NCI-H1436 treated with DMSO at 0.1 percent for 48 hours (cell line): ENCODE results near the gene LRFN2.

Experiments
- DNase-seq: peaks from one replicate; lab custom pipeline; 2025; lab: John Stamatoyannopoulos, UW

The LRFN2 gene

DNA sequence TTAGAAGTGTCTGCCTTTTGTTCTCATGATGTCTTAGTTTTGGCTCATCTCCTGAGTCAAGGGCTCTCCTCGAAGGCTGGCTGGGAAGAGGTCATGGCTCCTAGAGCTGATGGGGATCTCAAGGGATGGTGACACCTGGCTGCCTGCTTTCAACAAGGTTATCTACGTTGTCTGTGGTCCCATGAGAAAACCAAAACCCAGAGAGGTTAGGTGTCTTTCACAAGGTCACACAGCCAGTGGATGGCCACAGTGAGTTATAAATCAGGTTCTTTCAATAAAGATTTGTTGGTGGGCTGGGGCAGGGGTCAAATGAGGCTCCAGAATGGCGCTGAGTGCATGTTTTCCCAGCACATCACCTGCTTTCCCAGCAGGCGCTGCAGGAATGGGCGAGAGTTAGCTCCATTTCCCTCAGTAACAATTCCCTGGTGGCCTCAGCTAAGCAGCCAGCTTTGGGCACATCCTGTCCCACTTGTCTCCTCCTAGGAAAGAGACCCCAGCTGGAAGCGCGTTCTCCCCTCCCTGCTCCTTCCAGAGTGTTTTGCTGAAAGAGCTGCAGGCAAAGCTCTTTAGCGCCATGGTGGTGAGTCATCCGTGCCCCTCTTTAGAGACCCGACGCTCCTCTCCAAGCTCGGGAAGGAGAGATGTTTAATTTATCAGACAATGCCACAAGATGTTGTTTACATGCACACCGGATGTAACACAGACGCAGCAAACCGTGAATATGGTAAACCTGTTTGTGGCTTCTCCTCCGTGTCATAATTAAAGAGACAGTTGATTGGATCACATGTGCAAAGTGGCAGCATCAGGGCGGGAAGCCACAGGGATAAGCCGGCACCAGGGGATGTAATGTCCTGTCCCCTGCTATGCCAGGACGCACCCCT, 109.7 kb downstream of the LRFN2 start:
- DNase-seq = peak; percentile 19

DNA sequence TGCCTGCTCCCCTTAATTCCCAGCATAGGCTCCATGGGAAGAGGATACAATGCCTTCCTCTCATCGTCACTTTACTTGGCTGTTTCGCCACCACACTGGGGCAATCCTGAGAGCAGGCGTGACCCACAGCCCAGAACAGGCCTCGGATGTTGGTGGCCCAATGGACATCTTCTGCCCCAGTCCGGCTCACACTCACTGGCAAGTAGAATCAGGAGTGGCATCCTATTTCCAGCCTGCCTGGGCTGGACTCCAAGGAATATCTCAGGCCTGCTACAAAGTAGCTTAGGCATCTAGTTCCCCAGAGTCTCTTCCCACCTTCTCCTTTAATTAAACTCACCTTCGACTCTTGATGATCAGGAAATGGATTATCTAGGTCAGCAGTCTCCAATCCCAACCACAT, 110.5 kb downstream of the LRFN2 start:
- DNase-seq = no peak

GRCh38 chr6:40474937-40475336, 112.2 kb downstream of the LRFN2 start:
- no peak for DNase-seq

- no peak for DNase-seq
Observed at GRCh38 chr6:40473026-40473425, 114.1 kb downstream of the LRFN2 start.

- DNase-seq = no peak
Observed at GRCh38 chr6:40472353-40472752, 114.8 kb downstream of the LRFN2 start.

- DNase-seq = no peak
Observed at GRCh38 chr6:40471243-40471642, 115.9 kb downstream of the LRFN2 start.

- no peak for DNase-seq
Observed at GRCh38 chr6:40469323-40469722, 117.8 kb downstream of the LRFN2 start.

GRCh38 chr6:40466986-40467539, 120.1 kb downstream of the LRFN2 start:
- no peak for DNase-seq

DNA sequence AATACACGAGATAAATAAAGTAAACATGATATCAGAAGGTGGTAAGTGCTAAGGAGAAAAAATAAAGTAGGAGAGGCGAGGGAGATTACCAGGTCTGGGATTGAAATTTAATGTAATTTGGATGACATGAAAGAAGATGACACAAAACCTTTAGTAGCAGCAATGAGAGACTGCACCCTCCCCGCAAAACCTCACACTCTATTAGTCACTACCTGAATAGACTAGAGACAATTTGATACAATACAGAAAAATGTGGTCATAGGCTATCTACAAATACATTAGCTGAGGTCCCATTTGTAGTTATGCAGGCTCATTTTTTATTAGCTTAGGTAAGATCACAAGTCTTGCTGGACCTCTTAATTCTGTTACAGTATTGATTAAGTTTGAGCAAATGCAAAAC, 125.5 kb downstream of the LRFN2 start:
- no peak for DNase-seq

GRCh38 chr6:40460380-40460779, 126.8 kb downstream of the LRFN2 start:
- DNase-seq = peak; percentile 20

GRCh38 chr6:40457261-40457660, 129.9 kb downstream of the LRFN2 start:
- DNase-seq = no peak

GRCh38 chr6:40456390-40457013, 130.7 kb downstream of the LRFN2 start:
- no peak for DNase-seq

DNA sequence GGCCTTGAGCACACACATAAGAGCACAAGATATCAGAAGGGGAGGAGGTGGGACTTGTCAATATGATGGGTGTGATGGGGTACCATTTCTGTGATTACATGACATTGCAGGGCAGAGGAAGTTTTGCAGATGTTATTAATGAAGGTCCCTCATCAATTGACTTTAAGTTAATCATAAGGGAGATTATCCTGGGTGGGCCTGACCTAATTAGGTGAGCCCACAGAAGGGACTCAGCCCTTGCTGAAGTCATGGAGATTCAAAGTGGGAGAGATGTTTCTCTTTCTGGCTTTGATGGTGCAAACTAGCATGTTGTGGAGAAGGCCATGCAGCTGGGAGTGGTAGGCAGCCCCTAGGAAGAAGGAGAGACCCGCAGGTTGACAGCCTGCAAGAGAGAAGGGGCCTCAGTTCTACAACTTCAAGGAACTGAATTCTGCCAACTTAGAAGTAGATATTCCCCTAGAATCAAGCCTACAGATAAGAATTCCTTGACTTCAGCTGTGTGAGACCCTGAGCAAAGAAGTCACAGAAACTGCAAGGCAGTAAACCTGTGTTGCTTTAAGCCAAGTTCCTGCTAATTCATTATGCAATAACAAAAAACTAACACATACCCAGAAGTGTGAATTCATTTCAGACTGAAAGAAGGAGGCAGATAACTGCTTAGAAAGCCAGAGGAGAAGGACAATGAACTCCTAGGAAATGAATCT, 131.3 kb downstream of the LRFN2 start:
- DNase-seq = no peak

DNA sequence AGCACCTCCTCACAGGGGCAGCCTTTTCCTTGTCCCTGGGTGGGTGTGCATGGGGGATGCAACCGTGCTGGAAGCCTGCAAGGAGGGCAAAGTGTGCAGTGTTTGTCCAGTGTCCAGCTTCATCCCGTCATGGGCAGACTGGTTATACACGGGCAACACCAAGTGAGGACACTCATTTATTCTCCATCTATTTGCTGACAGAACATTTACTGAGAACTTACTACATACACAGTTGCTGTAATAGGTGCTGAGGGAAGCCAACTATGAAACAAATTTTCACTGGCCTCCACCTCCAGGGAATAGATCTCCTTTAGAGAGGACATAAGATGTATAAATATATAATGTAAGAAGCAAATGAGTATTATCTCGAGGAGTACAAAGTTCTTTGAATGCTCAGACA, 136.7 kb downstream of the LRFN2 start:
- DNase-seq = no peak

DNA sequence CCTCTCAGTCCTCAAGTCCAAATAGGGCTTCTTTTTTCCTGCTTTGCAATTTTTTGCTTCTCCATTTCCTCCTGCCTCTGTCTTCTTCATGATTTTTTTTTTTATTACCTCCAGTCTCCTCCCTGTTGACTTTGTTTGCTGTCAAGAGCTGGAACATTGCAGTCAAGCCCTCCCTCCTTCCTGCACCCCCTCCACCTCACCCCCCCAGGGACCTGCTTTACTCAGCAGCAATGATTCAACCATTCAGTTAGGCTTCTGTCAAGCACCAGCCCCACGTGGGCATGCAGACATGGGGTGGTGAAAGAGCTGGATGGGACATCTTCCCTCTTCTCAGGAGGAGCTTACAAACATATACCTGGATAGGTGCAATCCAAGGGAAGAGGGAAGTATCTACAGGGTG, 142.4 kb downstream of the LRFN2 start:
- DNase-seq = peak; percentile 39

DNA sequence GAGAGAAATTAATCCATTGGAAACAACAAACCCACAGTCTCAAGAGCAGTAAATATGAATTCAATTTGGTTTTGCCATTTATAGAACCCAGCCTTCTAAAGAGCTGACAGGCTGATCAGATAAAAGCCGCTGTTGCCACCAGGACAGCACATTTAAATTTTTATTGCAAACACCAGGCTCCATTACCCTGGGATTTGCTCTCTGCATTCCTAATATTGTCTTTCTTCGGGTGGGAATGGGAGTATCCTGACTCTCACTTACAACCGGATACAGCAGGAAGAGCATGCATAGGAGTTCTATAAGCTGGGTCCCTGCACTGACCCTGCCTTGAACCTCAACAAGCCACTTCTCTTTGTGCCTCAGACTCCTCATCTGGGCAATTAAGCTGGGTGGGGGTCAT, 142.9 kb downstream of the LRFN2 start:
- no peak for DNase-seq

DNA sequence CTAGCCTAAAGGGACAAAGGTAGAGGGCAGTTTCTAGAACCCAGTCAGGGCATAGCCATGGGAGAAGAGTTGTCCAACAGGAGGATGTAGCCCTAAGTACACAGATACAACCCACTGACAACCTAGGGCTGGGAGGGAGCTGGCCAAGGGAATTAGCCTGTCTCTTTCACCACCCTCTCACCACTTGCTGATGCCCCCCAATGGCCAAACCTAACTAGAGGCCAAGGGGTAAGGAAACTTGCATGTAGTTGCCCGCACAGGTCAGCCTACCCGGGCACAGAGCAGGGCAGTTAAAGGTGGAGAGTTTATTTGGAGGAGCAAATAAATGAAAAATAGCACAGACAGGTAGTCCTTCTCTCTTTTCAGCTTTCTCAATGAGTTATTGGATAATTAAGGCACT, 143.3 kb downstream of the LRFN2 start:
- DNase-seq = no peak

DNA sequence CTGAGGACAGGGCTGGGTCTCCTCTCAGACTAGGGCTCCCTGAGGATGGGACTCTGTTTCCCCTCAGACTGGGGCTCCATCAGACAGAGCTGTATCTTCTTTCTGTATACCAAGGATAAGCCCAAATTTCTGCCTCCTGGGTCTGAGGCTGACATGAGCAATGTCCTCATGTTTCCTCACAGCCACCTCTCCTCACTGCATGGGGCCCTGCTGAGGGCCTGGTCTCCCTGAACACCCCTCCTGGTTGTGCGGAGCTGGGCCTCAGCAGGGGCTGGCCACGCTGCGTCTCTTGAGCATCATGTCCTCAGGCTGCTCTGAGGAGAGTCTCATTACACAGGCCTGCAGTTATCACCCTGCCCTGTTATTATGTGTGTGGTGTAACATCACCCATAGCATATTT, 144.6 kb downstream of the LRFN2 start:
- DNase-seq = no peak

DNA sequence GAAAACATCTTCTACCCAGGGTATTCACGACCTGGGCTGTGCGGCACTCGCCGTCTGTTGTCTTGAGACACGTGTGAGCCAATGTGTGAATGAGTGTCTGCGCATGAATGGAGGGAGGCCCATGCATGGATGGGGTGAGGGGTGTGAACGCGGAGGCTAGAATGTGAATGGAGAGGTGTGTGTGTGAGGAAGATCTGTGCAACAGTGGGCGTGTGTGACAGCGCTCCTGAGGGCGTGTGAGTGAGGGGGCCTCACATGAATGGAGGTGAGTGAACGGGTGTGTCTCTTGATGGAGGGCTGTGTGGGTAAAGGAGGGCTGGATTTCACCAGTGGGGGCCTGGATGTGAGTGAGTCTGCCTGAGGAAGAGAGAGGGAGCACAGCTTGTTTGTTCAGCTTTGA, 146.0 kb downstream of the LRFN2 start:
- no peak for DNase-seq

GRCh38 chr6:40440053-40440452, 147.1 kb downstream of the LRFN2 start:
- DNase-seq = no peak

GRCh38 chr6:40439026-40439800, 148.0 kb downstream of the LRFN2 start:
- DNase-seq = no peak
